ENCODE data around the gene U2AF1L4.

The U2AF1L4 gene

DNA sequence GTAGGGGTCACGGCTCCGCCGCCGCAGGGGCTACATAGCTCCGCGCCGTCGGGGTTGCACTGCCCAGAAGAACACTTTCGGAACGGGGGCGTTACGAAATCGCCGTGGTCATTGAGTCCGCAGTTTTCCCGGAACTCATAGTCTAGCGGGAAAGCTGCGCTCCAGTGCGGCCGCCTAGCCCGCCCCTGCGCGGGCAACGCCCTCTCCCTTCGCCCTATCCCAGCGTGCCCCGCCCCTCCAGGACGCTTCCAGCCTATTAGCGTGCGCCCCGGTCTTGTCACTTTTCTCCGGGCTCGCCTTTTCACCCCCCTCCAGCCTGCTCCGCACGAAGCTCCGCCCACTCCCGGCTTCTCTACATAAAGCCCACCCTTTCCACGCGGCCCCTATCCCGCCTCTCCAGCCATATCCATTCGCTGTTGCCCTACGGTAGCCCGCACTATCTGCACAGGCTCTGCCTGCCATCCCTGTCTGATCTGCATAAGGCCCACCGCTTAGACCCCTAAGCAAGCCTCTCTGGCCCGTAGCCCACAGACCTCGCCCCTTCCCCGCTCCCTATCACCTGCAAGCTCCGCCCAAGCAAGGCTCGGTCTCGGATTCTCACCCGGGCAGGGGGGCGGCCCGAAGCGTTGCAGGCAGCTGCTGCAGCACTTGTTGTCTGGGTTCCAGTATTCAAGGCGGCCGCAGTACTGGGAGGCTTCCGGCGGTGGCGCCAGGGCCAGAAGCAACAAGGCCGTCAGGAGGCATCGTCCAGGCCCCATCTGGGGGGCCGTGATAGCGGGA, 4.6 kb downstream of the U2AF1L4 start:
- peak; percentile 88 to 93 for DNase-seq (ENCODE audit: low read depth in 2 of 2)

- no peak for DNase-seq (ENCODE audit: low read depth in 2 of 2)
Observed at GRCh38 chr19:35740108-35740422, 5.2 kb downstream of the U2AF1L4 start.

DNA sequence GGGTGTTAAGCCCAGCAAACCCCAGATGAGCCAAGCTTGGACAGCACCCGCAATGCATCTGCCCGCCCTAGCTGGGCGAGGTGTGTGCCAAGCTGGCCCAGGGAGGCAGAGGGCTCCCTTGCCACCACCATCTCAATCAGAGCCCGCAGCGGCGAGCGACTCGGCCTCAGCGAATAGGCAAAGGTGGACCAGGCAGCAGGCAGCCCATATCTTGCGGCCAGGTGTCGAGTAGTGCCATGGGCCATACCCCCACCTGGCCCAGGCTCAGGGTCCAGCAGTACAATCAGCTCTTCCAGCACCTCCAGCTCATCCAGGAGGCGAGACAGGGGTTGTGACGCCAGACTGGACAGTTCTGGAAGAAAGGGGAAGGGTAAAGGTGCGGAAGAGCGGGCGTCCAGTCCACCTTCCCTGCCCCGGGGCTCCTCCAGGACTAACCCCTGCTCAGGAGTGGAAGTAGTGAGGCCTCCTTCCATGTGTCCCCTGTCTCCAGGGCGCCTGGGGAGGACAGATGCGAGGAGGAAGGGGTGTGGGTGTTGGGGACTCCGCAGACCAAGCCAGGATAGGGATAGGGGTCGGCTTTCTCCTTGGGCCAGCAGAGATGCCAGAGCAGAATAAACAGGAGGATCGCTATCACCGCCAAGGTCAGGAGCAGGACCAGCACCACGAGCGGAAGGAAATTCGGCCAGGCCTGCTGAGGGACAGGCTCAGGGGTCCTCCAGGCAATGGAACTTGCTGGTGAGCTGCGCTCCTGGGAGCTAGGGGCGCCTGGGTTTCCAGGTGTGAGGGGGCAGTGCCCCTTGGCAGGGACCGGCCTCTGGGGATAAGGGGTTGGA, 5.7 kb downstream of the U2AF1L4 start:
- no peak for DNase-seq (ENCODE audit: low read depth in 2 of 2)

GRCh38 chr19:35738887-35739229, 6.4 kb downstream of the U2AF1L4 start:
- DNase-seq (ENCODE audit: low read depth in 2 of 2) = no peak

GRCh38 chr19:35738021-35738886, 7.0 kb downstream of the U2AF1L4 start:
- DNase-seq (ENCODE audit: low read depth in 2 of 2) = no peak

DNA sequence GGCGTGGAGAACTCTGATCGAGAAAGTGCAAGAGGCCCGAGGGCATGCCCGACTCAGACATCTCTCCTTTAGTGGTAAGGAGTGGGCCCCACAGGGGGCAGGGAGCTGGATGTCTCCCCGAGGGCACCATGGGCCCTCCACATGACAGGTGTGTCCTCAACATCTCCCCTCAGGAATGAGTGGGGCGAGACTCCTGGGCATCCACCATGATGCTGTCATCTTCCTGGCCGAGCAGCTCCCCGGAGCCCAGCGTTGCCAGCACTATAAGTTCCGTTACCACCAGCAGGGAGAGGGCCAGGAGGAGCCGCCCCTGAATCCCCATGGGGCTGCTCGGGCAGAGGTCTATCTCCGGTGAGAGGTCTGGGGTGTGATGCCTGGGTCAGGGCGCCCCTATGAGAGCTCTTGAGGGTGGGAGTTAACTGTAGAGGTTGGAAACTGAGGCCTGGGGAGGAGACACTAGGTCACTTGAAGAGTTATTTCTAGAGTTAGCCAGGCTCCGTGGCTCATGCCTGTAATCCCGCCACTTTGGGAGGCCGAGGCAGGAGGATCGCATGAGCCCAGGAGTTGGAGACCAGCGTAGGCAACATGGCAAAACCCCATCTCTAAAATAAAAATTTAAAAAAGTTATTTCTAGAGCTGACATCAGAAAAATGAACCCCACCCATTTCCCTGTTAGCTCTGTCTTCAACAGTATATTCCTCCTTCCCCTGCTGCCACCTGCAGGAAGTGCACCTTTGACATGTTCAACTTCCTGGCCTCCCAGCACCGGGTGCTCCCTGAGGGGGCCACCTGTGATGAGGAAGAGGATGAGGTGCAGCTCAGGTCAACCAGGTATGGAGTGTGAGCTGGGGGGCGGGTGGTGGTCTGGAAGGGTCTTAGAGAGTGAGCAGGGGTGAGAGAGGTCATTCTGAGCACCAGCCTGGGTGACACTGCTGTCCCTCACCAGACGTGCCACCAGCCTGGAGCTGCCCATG, 8.0 kb downstream of the U2AF1L4 start:
- no peak for DNase-seq (ENCODE audit: low read depth in 2 of 2)

GRCh38 chr19:35734889-35735288, 10.3 kb downstream of the U2AF1L4 start:
- DNase-seq (ENCODE audit: low read depth in 2 of 2) = no peak

GRCh38 chr19:35734273-35734672, 10.9 kb downstream of the U2AF1L4 start:
- DNase-seq (ENCODE audit: low read depth in 2 of 2) = no peak

GRCh38 chr19:35733180-35734125, 11.8 kb downstream of the U2AF1L4 start:
- DNase-seq (ENCODE audit: low read depth in 2 of 2) = no peak

- DNase-seq (ENCODE audit: low read depth in 2 of 2) = no peak
Observed at GRCh38 chr19:35732540-35733179, 12.6 kb downstream of the U2AF1L4 start.

DNA sequence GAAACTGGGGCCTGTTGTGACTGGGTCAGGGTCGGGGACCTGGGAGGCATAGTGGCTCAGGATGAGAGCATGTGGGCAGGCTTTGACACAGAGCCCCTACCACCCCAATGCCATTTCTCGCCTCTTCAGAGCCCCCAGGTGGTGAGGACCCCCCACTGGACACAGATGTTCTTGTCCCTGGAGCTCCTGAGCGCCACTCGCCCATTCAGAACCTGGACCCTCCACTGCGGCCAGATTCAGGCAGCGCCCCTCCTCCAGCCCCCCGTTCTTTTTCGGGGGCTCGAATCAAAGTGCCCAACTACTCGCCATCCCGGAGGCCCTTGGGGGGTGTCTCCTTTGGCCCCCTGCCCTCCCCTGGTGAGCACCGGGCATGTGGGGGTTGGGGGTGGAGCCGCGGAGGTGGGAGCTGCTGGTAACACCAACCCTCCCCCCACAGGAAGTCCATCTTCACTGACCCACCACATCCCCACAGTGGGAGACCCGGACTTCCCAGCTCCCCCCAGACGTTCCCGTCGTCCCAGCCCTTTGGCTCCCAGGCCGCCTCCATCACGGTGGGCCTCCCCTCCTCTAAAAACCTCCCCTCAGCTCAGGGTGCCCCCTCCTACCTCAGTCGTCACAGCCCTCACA, 13.3 kb downstream of the U2AF1L4 start:
- DNase-seq (ENCODE audit: low read depth in 2 of 2) = no peak

DNA sequence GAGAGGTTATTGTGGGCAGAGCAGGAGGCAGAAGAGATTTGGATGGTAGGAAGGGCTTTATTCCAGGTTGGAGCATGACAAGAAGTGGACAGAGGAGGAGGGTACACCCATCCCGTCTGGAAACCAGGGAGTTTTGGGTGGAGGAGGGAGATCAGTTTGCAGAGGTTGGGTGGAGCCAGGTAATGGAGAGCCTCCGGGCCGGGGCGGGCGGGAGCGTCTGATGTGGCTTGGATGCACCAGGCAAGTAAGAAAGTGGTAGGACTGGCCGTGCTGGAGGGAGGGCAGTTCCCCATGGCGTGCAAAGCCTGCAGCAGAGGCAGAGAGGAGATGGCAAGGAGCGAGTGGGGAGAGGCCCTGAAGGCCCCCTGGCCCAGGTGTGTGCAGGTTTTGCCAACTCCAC, 13.9 kb downstream of the U2AF1L4 start:
- DNase-seq (ENCODE audit: low read depth in 2 of 2) = no peak

- no peak for DNase-seq (ENCODE audit: low read depth in 2 of 2)
Observed at GRCh38 chr19:35730326-35730725, 14.9 kb downstream of the U2AF1L4 start.

DNA sequence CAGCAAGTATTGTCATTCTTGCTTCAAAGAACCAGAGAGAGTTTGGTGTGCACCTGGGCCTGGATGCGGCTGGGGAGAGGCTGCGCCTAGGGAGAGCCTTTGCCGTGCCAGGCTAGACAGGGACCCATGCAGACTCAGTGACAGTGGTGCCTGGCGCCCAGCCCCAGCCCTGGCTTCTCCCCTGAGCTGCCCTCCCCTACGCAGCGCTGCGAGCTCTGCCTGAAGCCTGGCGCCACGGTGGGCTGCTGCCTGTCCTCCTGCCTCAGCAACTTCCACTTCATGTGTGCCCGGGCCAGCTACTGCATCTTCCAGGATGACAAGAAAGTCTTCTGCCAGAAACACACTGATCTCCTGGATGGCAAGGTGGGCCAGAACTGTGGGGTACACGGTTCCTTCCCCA, 15.5 kb downstream of the U2AF1L4 start:
- no peak for DNase-seq (ENCODE audit: low read depth in 2 of 2)

GRCh38 chr19:35729021-35729420, 16.2 kb downstream of the U2AF1L4 start:
- no peak for DNase-seq (ENCODE audit: low read depth in 2 of 2)

DNA sequence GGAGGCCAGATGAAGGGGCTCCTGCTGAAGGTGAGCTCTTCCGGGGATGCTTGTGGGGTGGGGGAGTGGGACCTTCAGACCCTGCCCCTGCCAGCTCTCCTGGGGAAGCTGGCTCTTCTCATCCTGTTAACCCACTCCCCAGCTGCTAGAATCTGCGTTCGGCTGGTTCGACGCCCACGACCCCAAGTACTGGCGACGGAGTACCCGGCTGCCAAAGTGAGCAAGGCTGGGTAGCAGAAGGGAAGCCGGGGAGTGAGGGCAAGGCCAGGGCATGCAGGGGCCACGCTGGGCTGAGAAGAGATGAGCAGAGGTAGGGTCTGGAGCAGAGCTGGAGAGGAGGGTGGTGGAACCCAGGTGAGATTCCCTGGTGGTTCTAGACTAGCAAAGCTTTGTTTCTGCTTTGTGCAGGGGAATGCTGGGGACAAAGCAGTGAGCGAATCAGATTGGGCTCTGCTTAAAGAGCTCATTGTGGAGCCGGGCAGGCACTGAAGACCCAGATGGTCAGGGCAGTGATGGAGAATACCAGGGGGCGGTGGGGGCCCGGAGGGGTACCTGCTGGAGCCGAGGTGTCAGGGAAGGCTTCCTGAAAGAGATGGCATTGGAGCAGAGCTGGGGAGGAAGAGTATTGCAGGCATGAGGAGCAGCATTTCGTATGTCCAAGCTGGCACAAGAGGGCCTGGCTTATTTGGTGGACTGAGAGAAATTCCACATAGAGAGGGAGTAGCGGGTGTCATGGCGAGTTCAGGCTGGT, 17.1 kb downstream of the U2AF1L4 start:
- DNase-seq (ENCODE audit: low read depth in 2 of 2) = no peak

- DNase-seq (ENCODE audit: low read depth in 2 of 2) = no peak
Observed at GRCh38 chr19:35727053-35727955, 17.9 kb downstream of the U2AF1L4 start.
